Fibroblast of pulmonary artery (primary cell): Measurements from ENCODE around the gene PITPNM3.
"Not testable (repeated sequence)": the region's sequence is repeated elsewhere in the genome, so short reads cannot be mapped to it uniquely, and the experiment has no call there.

Experiments used
- DNase-seq: peaks from one replicate; pipeline ENCODE4 v3.0.0-alpha.2; 2010; ENCODE audit warnings: low read depth
- H3K4me3 ChIP-seq: replicated peaks from 2 replicates; pipeline ENCODE4 v1.5.1; 2011; ENCODE audit warnings: low read depth, mild to moderate bottlenecking, control low read depth, low read length, moderate library complexity
- TF ChIP-seq, protein P1 (sequence below): IDR thresholded peaks from 2 replicates; pipeline ENCODE4 v1.5.1; 2011; ENCODE audit warnings: mild to moderate bottlenecking, control low read depth, low read length, inconsistent platforms; ENCODE audit errors: missing control alignments

PITPNM3 gene

GRCh38 chr17:6489016-6489550 is 67.3 kb downstream of the PITPNM3 start:
- DNase-seq: no peak
- no peak overlapping the region for H3K4me3 ChIP-seq
- TF ChIP-seq, protein P1, sequence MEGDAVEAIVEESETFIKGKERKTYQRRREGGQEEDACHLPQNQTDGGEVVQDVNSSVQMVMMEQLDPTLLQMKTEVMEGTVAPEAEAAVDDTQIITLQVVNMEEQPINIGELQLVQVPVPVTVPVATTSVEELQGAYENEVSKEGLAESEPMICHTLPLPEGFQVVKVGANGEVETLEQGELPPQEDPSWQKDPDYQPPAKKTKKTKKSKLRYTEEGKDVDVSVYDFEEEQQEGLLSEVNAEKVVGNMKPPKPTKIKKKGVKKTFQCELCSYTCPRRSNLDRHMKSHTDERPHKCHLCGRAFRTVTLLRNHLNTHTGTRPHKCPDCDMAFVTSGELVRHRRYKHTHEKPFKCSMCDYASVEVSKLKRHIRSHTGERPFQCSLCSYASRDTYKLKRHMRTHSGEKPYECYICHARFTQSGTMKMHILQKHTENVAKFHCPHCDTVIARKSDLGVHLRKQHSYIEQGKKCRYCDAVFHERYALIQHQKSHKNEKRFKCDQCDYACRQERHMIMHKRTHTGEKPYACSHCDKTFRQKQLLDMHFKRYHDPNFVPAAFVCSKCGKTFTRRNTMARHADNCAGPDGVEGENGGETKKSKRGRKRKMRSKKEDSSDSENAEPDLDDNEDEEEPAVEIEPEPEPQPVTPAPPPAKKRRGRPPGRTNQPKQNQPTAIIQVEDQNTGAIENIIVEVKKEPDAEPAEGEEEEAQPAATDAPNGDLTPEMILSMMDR: no peak

- no peak overlapping the region for H3K4me3 ChIP-seq
- TF ChIP-seq, protein P1: no peak
- no peak for DNase-seq
These were observed 68.3 kb downstream of the PITPNM3 start for GRCh38 chr17:6488008-6488539.

GRCh38 chr17:6487251-6488007 is 68.9 kb downstream of the PITPNM3 start:
- no peak for DNase-seq
- TF ChIP-seq, protein P1: no peak
- no peak overlapping the region for H3K4me3 ChIP-seq

DNA sequence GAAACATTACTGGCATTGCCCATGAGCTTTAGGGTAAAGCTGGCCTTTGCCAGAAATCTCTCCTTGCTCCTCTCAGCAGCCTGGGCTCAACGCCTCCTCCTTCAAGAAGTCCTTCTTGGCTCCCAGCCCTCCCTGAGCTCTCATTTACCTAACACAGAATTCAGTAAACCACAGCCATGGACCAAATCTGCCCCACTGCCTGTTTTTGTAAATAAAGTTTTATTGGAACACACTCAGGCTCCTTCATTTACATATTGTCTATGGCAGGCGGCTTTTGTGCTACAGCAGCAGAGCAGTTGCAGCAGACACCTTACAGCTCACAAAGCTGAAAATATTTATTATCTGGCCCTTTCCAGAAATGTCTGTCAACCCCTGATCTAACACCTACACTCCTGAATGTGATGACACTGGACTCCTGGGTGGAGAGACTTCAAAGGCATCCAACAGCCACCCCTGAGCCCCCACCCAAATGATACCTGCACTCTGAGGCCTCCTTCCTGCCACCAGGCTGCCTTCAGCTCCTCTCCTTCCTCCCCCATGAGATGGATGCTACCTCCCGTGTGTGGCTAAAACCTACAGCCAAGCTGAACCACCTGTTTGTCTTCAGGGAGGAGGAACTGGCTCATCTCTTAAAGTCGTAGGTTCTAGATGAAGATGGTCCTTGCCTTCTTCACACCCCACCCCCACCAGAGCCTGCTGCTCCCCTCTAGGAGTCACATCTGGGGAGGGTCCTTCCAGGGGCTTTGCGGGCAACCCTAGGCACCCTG is 70.5 kb downstream of the PITPNM3 start:
- DNase-seq: no peak
- H3K4me3 ChIP-seq: no peak overlapping the region
- TF ChIP-seq, protein P1: no peak

- TF ChIP-seq, protein P1: no peak
- no peak for DNase-seq
- H3K4me3 ChIP-seq: no peak overlapping the region
These were observed 72.8 kb downstream of the PITPNM3 start for GRCh38 chr17:6483507-6483906.

DNA sequence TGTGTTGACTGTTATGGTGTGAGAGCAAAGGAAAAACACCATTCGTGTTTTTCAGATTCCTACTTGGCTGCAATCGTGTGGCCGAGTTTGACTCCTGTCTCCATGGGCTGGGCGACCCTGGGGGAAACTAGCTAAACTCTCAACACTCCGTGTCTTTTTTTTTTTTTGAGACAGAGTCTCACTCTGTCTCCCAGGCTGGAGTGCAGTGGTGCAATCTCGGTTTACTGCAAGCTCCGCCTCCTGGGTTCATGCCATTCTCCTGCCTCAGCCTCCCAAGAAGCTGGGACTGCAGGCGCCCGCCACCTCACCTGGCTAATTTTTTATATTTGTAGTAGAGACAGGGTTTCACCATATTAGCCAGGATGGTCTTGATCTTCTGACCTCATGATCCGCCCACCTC is 73.6 kb downstream of the PITPNM3 start:
- not testable (repeated sequence) for H3K4me3 ChIP-seq, DNase-seq

DNA sequence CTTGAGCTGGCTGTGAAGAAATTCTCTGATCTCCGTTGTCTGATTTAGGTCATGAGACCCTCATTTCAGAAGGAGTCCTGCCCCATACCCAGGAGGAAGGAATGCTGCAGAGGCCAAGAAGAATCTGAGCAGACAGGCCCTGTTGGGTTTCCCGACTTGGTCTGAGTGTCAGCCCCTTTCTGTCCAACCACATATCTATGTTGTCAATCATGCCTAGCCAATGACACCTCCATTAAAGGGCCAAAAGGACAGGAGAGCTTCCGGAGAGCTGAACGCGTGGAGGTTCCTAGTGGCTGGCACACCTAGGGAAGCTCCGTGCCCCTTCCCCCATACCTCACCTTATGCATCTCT is 74.3 kb downstream of the PITPNM3 start:
- DNase-seq: no peak
- H3K4me3 ChIP-seq: no peak overlapping the region
- TF ChIP-seq, protein P1: no peak
